Ovary (tissue), 9 donors: ENCODE measurements around the gene BUD23. TPM values are rescaled to one million over a fixed set of nuclear protein-coding genes. Genes with fewer than 3 reads are reported as not detected.

Experiments
- DNase-seq, 5 donors: peaks; one replicate each; pipeline ENCODE4 v3.0.0-alpha.2; 2019 to 2020
- H3K27ac ChIP-seq, 2 donors: fragments of 200-600 bp; one replicate each; pipeline versions ENCODE4 v1.5.1 to v1.8.0; 2019 to 2022
- H3K27me3 ChIP-seq: fragments of 200-600 bp; one replicate; pipeline ENCODE4 v1.8.0; 2022
- H3K36me3 ChIP-seq: fragments of 200-600 bp; sonication (generic); one replicate; pipeline ENCODE4 v1.5.1; 2019
- H3K4me1 ChIP-seq: one replicate; pipeline ENCODE4 v1.8.1; 2013; ENCODE audit warnings: mild to moderate bottlenecking, moderate library complexity; ENCODE audit not compliant: insufficient read depth
- H3K4me3 ChIP-seq: fragments of 200-600 bp; sonication (generic); one replicate; pipeline ENCODE4 v1.5.1; 2017
- H3K9me3 ChIP-seq, 2 donors: fragments of 200-600 bp in 1 of 2; sonication (generic) in 1 of 2; one replicate each; pipeline versions ENCODE4 v1.5.1 to v1.8.1; 2013 to 2019; ENCODE audit warnings: mild to moderate bottlenecking in 1 of 2, moderate library complexity in 1 of 2
- EP300 ChIP-seq: sonication (generic); formaldehyde crosslinking; IDR thresholded peaks from one replicate; pipeline ENCODE4 v1.6.1; 2017; ENCODE audit warnings: antibody characterized with exemption
- POLR2A ChIP-seq: fragments of 450-650 bp; IDR thresholded peaks from one replicate; pipeline ENCODE4 v1.6.1; 2017; ENCODE audit warnings: antibody characterized with exemption, mild to moderate bottlenecking, moderate library complexity
- WGBS, 3 donors: extraction: QIAGEN DNeasy Blood & Tissue Kit in 1 of 3; methylation state at CpG; one replicate each; pipeline versions ENCODE4 v1.1.5 to v1.1.7; 2013 to 2017; 5-methylcytosine and 5-hydroxymethylcytosine counted together
- intact Hi-C, 4 donors: fragments of 100-400 bp; cut with DNase I; formaldehyde crosslinking; loops; one replicate each; pipeline versions ENCODE4 v1.11.0 to v1.15.1; 2022 to 2023
- polyA plus RNA-seq, 2 donors: library from polyadenylated mRNA; stranded (reverse); fragments of 200-250 nt in 1 of 2; fragments of 350-450 nt in 1 of 2; fragmentation: Illumina TruSeq in 1 of 2; extraction: RNeasy Lipid Tissue Mini Kit (QIAGEN cat#74804) in 1 of 2; gene quantifications; one replicate each; pipeline ENCODE4 v1.2.3, GENCODE V29; 2013 to 2014
- total RNA-seq, 7 donors: library from RNA; depleted of rRNA in 2 of 7; stranded (reverse); fragments of >200 nt in 2 of 7; fragmentation: NEBNext Ultra II Directional in 3 of 7; extraction: Animal tissue kit (Norgen Biotek cat#: 25700) in 3 of 7; gene quantifications; one replicate each; pipeline versions ENCODE4 v1.1.0 to v1.2.4, GENCODE V29; 2016 to 2023
- TF ChIP-seq, protein P1 (sequence below), 3 donors: fragments of 450-650 bp in 2 of 3; fragments of 200-600 bp in 1 of 3; IDR thresholded peaks; one replicate each; pipeline versions ENCODE4 v1.5.1 to v1.8.0; 2016 to 2022; ENCODE audit warnings: antibody characterized with exemption in 3 of 3, mild to moderate bottlenecking in 1 of 3
- donor health status: DM: no; HTN: no; CAD: no; lungs with moderate emphysema.
- donor health status: DM: no; HTN: no; CAD: no.
- donor health status: Bipolar disorder and iron deficiency.
- donor health status: DM: yes; HTN: yes; CAD: no.
- donor health status: DM: no; HTN: no; CAD: no.
- donor health status: DM: yes; HTN: yes; CAD: no.

Gene BUD23
- total and polyA plus RNA-seq, 9 donors, result 19.8 to 62.9 (median 52.3) TPM

DNA sequence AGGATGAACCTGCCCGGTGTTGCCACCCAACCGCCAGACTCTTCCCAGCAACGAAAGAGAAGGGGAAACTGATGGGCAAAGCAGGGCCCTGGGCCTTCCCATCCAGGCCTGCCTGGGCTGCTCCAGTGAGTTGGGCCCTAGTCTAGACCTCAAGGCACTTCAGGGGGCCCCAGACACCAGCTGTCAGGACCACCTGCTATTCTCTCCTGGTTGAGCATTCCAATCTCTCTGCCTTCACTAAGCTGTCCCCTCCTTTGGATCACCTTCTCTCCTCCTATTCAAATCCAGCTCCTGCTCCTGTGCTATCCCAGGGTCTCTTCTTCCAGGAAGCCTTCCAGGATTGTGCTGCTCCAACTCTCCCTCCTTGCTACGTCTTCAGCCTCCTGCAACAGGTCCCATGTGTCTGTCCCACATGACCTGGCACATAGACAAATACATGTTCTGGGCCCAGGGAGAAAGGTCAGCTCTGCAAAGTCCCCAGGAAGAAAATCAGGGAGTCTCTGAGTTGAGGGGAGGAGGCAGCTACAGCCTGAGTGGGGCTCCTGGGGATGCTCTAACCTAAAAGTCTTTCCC is 33.0 kb downstream of the BUD23 start:
- TF ChIP-seq, protein P1, sequence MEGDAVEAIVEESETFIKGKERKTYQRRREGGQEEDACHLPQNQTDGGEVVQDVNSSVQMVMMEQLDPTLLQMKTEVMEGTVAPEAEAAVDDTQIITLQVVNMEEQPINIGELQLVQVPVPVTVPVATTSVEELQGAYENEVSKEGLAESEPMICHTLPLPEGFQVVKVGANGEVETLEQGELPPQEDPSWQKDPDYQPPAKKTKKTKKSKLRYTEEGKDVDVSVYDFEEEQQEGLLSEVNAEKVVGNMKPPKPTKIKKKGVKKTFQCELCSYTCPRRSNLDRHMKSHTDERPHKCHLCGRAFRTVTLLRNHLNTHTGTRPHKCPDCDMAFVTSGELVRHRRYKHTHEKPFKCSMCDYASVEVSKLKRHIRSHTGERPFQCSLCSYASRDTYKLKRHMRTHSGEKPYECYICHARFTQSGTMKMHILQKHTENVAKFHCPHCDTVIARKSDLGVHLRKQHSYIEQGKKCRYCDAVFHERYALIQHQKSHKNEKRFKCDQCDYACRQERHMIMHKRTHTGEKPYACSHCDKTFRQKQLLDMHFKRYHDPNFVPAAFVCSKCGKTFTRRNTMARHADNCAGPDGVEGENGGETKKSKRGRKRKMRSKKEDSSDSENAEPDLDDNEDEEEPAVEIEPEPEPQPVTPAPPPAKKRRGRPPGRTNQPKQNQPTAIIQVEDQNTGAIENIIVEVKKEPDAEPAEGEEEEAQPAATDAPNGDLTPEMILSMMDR (IDR thresholded peaks at IDR 0.05), result no peak
- TF ChIP-seq EP300, result no peak
- no peak for TF ChIP-seq POLR2A
- WGBS, 3 donors, result 66 to 76% (median 73%) methylated on average over 4 of the region's 4 CpGs
- no peaks in the 10 kb centered on the region for H3K4me1 ChIP-seq
- no peaks in the 10 kb centered on the region for H3K9me3 ChIP-seq
- H3K36me3 ChIP-seq, result no peaks in the 10 kb centered on the region
- no peak for DNase-seq
- H3K27ac ChIP-seq, result no peak overlapping the region
- no peaks in the 10 kb centered on the region for H3K27me3 ChIP-seq
- H3K4me3 ChIP-seq, result no peak overlapping the region
- intact Hi-C loops, result no loop called here

DNA sequence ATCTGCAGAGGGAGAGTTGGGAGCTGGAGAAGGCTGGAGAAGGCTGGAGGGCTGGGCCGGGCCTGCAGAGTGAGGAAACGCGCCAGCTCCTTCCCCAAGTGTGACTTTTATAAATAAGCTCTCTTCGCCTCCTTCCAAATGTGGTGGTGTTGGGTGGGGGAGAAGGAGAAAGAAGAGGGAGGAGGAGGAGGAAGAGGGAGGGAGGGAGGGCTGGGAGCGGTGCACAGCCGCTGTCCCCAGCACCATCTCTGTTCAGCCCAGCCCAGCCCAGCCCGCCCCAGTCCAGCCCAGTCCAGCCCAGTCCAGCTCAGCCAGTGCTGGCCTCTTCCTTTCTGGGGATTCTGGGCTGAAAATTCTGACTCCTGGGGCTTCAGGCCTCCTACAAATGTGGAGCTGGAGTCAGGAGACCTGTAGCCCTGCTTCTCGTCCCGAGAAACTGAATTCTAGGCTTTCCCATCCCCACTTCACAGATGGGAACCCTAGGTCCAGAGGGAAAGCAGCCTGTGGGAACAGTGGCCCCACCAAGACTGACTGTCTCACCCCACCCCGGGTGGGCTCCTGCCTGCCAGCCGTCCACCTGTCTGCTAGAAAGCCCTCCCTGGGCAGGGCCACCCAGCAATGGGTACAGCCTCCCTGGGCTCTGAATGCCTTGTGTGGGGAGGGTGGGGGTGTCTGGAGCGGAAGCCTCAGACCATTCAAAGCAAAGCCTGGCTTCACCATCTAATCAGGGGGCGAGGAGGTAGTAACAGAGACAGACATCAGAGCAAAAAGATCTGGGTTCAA is 33.8 kb downstream of the BUD23 start:
- TF ChIP-seq, protein P1 (IDR thresholded peaks at IDR 0.05), result no peak
- TF ChIP-seq POLR2A (no peak), EP300 (no peak)
- no peak overlapping the region for H3K27ac ChIP-seq
- no peak for DNase-seq
- H3K4me3 ChIP-seq, result no peak overlapping the region
- H3K9me3 ChIP-seq, result no peaks in the 10 kb centered on the region
- no peaks in the 10 kb centered on the region for H3K27me3 ChIP-seq
- whole genome bisulfite sequencing, 3 donors, result 65 to 74% (median 70%) methylated on average over 13 of the region's 13 CpGs
- H3K4me1 ChIP-seq, result no peaks in the 10 kb centered on the region
- H3K36me3 ChIP-seq, result no peaks in the 10 kb centered on the region
- intact Hi-C loops, result no loop called here

DNA sequence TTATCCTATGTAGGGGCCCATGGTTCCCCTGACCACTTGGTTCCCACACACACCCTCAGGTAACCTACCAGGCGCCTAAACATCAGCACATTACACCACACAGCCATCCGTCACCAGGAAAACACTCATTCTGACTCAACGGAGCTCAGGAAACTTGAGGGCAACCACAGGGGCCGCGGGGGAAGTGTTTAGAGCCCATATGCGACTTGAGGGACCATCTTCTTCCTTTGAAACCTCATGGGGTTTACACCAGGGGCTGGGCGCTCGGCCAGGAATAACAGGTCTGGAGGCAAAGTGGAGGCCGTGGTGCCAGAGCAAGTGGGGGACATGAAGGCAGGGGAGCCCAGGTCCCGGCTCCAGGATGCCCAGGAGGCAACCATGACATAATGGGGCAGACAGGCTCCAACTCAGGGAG is 34.6 kb downstream of the BUD23 start:
- H3K4me3 ChIP-seq, result no peak overlapping the region
- WGBS, 3 donors, result 71 to 79% (median 76%) methylated on average over 10 of the region's 10 CpGs
- H3K9me3 ChIP-seq, result no peaks in the 10 kb centered on the region
- no peaks in the 10 kb centered on the region for H3K36me3 ChIP-seq
- H3K27ac ChIP-seq, result no peak overlapping the region
- intact Hi-C loops, result no loop called here
- no peaks in the 10 kb centered on the region for H3K4me1 ChIP-seq
- no peak for DNase-seq
- TF ChIP-seq EP300, result no peak
- no peak for TF ChIP-seq POLR2A
- TF ChIP-seq, protein P1 (IDR thresholded peaks at IDR 0.05), result no peak
- no peaks in the 10 kb centered on the region for H3K27me3 ChIP-seq

DNA sequence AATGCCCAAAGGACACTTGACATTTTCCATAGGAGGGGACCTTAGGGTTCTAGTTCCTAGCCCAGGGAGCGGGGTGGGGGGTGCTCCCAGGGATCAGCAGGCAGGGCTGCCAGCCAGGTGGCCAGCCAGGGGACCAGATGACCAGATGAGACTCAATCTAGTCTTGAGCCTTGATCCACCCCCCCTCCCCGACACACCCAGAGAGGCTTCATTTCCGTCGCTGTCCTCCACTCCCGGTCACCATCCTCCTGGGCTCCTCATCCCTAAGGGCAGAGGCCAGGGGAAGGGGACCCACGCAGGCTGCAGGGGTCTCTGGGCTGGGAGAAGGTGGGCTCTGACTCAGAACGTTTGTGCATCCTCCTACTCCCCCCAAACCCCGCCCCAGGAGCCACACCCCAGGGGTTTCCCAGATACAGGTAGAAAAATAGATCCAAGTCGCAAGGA is 35.1 kb downstream of the BUD23 start:
- no peaks in the 10 kb centered on the region for H3K27me3 ChIP-seq
- H3K4me1 ChIP-seq, result no peaks in the 10 kb centered on the region
- H3K27ac ChIP-seq, result no peak overlapping the region
- intact Hi-C loops, result no loop called here
- WGBS, 3 donors, result 38 to 57% (median 47%) methylated on average over 9 of the region's 9 CpGs
- TF ChIP-seq EP300 (no peak), POLR2A (no peak)
- TF ChIP-seq, protein P1 (IDR thresholded peaks at IDR 0.05), result no peak
- H3K9me3 ChIP-seq, result no peaks in the 10 kb centered on the region
- peak overlapping the region; percentile 70 for H3K4me3 ChIP-seq
- H3K36me3 ChIP-seq, result no peaks in the 10 kb centered on the region
- no peak for DNase-seq
